Left renal cortex interstitium (tissue), 4 donors: ENCODE results near the gene AGRN. TPM values are rescaled to one million over a fixed set of nuclear protein-coding genes. Genes with fewer than 3 reads are reported as not detected.

Source experiments
- DNase-seq, 4 donors: peaks; one replicate each; pipeline ENCODE4 v3.0.0-alpha.2; 2013; ENCODE audit warnings: low read depth in 4 of 4, low spot score in 2 of 4, missing footprints in 1 of 4
- polyA plus RNA-seq, 4 donors: library from polyadenylated mRNA; unstranded; fragments of 120-200 nt; gene quantifications; one replicate each; pipeline ENCODE4 v1.2.1, GENCODE V29; 2013; ENCODE audit not compliant: insufficient read length in 4 of 4

The AGRN gene
- polyA plus RNA-seq, 4 donors = 176 to 318 (median 282) TPM

DNA sequence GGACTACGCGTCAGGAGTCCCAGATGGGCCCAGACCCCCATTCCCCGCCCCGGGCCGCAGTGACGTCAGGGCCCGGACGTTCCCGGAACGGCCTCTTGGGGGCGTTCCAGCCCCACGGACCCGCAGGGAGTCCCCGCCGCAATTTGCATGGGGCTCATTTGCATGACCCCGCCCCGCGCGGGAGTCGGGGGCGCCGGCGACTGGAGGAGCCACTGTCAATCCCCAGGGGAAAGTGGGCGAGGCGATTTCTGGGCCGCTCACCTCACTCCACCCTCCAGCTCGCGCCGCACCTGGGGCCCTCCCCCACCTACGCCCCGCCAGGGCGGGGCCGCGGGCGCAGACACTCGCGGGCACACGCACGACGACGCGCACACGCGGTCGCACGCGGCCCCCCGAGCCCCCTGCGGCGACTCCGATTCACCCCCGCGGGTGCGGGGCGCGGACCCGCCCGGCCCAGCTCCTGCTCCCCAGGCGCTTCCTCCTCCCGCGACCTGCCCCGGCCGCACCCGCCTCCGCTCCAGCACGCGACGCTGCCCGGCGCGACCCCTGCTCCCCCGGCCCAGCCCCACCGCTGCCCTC lies 13.2 kb downstream of the AGRN start:
- DNase-seq = peak in 2 of 4 donors; percentile 72 to 73

DNA sequence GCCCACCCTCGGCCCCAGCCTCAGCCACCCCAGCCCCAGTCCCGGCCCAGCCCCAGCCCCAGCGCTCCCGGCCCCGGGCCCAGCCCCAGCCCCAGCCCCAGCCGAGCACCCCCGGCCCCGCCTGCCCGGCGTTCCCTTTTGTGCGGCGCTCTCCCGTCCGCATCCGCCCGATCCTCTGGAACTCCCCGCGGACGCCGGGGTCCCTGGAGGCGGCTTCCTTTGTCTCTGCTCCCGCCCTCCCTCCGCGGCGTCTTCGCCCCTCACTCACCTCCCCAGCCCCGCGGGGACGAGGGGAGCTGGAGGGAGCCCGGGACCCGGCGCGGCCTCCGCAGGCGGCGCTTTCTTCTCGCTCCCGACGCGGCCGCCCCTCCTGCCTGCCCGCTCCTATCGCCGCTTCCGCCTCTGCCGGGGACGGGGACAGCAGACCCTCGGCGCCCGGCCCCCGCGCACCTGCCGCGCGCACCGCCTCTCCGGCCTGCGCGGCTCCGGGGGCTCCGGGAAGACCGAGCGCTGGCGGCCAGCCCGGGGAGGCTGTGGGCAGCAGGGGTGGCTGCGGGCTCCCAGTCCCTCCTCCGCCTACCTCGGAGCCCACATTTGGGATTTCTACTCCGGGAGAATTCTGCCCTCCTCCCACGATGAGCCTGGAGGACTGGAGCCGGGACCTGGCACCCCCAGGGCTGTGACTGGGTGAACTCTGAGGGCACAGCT lies 14.0 kb downstream of the AGRN start:
- DNase-seq = no peak

DNA sequence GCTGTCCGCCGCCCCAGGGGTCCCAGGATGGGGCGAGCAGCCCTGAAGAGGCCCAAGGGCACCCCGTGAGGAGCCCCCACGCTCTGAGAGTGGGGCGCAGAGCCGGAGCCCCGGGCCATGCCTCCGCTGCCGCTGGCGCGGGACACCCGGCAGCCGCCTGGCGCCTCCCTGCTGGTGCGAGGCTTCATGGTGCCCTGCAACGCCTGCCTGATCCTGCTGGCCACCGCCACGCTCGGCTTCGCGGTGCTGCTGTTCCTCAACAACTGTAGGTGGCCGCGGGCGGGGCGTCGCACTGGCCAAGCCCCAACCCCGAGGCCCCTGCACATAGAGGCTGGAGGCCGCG lies 14.5 kb downstream of the AGRN start:
- DNase-seq = no peak

DNA sequence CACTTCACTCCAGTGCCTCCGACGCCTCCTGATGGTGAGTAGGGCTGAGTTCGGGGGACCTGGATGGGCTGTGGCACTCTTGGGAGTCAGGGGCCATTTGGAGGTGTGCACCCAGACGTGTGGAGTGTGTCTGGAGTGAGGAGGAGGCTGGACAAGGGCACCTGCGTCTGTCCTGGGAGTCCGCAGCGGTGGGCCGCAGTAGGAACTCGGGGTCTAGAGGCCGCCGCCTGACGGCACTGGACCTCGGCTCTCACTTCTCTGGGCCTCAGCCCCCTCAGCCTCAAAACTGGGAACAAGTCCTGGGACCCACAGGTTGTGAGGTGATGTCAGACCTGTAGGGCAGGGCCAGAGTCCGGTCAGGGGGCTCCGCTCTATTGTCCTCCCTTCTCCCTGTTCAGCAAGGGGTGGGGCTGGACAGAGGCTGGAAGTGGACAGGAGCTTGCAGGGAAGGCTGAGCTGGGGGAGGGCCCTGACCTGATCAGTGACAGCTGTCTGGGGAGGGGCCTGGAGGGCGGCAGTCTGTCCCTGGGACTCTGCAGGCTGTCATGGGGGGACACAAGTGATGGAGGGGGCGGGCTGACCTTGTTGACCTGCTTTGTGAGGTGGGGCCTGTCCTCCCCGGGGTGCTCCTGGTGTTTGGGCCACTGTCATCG lies 15.5 kb downstream of the AGRN start:
- DNase-seq = no peak

DNA sequence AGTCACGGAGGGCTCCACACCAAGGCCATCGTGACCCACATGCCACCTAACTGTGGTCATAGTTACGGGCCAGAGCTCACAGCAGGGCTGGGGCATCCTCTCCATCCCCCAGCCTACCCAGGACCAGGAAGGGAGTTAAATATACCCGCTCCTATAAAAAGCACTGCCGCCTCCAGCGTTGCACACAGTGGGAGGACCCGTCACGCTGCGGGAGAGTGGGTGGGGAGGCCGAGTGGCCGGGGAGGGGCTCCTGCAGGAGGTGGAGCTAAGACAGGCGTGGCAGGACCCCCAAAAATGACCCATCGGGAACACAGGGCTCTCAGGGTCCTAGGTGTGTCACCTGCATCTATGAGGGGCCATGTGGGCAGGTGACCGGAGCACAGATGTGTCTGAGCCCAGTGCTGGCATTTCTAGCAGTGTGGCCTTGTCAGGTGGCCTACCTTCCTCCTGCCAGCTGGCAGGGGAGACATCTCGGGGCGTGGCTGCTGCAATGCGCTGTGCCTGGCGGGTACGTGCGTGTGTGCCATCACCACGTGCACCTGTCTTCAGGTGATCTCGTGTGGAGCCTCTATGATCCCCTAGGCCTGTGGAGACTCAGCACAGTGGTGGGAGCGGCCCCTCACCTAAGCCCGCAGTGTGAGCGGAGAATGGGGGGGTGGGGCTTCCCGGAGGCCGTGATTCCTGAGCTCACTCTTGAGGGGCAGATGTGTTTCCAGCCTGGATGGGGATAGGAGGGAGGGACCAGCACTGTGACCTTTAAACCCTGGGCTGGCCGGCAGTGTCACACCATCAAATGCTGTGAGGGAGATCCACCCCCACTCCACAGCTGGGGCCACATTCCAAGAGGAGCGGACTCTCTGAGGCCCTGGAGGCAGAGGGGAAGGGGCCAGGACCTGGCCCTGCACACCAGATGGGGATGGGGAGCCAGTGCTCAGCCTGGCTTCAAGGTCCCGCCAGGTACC lies 17.7 kb downstream of the AGRN start:
- DNase-seq = no peak

DNA sequence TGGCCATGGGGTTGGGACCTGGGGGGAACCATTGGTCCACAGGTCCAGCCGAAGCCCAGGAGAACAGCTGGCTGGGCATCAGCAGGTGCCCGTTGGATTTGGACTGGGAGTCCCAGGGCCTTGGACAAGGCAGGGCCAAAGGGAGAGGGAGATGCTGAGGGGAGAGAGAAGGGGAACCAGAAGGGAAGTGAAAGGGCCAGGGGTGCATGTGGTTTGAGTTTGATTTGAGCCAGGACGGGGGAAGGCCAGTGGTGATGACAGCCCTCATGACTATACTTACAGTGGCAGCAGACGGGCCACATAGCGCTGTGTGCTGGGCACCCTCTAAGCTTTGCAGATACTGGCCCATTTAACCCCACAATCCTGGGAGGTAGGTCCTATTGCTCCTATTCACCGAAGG lies 18.8 kb downstream of the AGRN start:
- DNase-seq = no peak

DNA sequence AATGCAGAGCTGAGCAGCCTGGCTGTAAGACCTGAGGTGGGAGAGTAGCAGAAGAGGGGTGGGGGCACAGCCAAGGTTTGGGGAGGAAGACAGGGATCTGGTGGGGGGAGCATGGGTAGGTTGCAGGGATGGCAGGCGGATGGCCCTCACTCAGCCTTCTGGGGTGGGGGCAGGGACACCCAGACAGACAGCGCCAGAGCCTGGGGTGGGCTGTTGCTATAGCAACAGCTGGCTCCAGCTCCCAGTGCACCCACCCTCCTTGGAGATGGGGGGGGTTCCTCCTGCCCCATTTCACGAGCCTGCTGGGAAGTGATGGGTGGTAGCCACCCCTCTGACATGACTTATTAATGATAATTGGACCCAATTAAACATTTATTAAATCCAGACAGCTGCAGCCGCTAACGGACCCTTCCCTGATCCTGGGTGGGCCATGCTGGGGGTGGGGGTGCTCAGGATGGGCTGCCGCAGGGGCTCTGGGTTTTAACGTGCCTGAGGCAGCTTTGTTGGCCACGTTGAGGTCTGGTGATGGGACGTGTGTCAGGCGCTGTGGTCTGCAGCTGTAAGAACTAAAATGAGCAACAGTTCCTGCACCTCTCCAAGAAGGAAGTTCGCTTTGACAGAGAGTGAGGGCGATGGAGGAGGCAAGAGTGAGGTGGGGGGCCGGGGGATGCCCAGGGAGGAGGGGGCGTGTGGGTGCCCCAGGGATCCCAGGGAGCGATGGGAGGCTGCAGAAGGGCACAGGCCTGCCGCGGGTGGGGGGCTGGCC lies 19.4 kb downstream of the AGRN start:
- no peak for DNase-seq

DNA sequence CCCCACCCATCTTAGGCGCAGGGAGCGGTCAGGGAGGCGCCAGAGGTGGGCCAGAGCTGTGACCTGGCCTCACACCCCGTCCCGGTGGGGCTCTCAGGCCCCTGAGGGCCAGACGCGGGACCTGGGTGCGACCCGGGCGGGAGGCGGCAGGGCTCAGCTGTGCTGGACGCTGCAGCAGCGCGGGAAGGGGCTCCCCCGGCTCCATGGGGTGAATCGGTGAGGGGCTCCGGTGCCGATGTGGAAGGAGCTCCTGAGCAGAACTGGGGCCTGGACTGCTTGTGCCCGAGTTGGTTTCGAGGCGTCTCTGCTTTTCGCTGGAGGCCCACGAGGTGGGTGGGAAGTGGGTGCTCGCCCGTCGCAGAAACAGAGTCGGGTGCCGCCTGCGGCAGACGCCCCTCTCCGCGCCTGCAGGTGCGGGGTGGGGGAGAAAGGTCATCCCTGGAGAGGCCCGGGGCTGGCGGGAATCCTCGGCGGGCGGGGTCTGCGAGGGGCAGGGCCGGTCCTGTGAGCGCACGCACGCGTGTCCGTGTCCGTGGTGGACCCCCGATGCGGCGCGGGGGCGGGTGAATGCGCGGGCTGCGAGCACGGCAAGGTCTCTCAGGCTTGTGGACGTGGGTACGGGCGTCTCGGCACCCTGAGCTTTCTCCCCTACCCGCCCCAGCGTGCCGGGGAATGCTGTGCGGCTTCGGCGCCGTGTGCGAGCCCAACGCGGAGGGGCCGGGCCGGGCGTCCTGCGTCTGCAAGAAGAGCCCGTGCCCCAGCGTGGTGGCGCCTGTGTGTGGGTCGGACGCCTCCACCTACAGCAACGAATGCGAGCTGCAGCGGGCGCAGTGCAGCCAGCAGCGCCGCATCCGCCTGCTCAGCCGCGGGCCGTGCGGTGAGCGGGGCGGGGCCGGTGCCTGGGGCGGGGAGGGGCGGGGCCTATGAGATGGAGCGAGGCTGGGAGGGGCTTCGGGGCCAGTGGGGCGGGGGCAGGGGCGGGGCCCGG lies 20.4 kb downstream of the AGRN start:
- no peak for DNase-seq

DNA sequence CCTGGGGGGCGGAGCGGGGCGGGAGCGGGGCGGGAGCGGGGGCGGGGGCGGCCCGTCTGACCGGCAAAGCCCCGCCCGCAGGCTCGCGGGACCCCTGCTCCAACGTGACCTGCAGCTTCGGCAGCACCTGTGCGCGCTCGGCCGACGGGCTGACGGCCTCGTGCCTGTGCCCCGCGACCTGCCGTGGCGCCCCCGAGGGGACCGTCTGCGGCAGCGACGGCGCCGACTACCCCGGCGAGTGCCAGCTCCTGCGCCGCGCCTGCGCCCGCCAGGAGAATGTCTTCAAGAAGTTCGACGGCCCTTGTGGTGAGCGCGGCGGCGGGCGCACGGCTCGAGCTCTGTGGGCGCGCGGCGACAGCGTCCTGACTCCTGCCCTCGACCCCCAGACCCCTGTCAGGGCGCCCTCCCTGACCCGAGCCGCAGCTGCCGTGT lies 21.2 kb downstream of the AGRN start:
- DNase-seq = no peak

DNA sequence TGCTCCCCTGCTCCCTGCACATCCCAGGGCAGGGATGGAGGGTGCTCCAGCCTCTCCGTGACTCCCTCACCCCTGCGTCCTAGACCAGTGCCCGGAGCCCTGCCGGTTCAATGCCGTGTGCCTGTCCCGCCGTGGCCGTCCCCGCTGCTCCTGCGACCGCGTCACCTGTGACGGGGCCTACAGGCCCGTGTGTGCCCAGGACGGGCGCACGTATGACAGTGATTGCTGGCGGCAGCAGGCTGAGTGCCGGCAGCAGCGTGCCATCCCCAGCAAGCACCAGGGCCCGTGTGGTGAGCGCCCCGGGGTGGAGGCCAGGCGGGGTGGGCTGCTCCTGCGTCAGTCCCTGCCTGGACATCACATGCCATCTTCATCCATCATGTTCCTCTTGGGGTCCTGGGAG lies 22.0 kb downstream of the AGRN start:
- no peak for DNase-seq

DNA sequence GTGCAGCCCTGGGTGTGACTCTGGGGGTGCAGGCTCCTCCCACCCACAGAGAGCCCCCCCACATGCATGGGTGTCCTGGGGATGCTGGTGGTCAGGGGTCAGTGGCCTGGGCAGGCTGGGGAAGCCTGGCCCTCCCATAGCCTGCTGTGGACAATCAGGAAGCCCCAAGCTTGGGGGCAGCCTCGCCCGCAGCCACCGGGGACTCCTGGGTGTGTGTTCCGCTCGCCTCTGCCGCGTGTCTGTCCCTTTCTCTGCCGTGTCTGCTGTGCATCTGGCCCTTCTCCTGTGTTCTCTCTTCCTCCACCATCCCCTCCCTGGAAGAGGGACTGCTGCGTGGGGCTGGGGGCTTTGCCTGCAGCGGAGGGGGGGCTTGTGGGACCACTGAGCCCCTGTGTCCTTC lies 22.9 kb downstream of the AGRN start:
- DNase-seq = no peak

DNA sequence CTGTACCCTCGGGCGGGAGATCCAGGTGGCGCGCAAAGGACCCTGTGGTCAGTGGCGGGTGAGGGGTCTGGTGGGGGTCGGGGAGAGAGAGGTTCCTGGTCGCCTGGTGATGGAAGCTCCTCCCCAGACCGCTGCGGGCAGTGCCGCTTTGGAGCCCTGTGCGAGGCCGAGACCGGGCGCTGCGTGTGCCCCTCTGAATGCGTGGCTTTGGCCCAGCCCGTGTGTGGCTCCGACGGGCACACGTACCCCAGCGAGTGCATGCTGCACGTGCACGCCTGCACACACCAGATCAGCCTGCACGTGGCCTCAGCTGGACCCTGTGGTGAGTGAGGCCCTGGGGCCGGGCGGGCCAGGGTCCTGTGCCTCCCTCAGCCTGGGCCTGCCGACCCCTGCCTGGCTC lies 23.5 kb downstream of the AGRN start:
- no peak for DNase-seq

DNA sequence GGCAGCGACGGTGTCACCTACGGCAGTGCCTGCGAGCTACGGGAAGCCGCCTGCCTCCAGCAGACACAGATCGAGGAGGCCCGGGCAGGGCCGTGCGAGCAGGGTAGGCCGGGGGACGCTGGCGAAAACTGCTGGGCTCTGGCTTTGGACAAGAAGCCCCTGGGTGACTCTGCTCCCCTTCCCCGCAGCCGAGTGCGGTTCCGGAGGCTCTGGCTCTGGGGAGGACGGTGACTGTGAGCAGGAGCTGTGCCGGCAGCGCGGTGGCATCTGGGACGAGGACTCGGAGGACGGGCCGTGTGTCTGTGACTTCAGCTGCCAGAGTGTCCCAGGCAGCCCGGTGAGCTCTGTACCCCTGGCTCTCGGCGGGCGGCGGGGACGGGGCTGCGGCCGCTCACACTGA lies 24.0 kb downstream of the AGRN start:
- no peak for DNase-seq

DNA sequence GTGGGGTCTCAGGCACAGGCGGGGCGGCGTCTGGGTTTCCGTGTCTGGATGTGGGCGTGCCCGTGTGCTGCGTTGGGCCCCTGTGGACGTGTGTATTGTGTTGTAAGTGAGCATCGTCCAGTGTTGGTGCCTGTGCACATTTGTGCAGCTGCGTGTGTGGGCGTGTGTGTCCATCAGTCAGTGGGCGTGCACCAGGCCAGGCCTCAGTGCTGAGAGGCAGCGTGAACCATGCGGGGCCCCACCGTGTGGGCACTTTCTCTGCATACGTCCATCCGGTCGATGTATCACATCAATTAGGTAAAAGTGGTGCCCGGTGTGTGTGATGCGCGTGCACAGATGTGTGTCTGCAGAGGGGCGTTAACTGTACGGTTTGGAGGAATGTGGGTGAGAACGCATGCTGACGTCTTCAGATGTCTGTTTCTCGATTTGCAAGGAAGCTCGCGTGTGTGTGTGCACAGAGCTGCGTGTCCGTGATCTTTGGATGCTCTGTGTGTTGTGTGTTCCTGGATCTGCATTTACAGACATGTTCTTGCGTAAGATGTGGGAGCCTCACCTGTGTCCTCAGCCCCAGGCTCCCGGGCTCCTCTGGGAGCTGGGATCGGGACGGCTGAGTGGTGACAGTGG lies 24.6 kb downstream of the AGRN start:
- DNase-seq = no peak

DNA sequence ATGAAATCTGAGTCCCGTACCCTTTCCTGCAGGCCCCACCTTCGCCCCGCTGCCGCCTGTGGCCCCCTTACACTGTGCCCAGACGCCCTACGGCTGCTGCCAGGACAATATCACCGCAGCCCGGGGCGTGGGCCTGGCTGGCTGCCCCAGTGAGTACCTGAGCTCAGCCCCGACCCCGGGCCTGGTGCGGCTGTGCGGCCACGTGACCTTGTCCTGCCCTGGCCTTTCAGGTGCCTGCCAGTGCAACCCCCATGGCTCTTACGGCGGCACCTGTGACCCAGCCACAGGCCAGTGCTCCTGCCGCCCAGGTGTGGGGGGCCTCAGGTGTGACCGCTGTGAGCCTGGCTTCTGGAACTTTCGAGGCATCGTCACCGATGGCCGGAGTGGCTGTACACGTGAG lies 25.2 kb downstream of the AGRN start:
- no peak for DNase-seq

DNA sequence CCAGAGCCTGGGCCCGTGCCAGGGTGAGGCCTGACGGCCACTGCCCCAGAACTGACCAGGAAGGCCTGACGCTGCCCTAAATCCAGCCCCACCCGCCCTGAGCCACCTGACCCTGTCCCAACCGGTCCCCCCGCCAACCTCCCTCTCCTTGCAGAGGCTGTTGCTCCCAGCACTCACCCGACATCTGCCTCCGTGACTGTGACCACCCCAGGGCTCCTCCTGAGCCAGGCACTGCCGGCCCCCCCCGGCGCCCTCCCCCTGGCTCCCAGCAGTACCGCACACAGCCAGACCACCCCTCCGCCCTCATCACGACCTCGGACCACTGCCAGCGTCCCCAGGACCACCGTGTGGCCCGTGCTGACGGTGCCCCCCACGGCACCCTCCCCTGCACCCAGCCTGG lies 26.3 kb downstream of the AGRN start:
- DNase-seq = no peak

DNA sequence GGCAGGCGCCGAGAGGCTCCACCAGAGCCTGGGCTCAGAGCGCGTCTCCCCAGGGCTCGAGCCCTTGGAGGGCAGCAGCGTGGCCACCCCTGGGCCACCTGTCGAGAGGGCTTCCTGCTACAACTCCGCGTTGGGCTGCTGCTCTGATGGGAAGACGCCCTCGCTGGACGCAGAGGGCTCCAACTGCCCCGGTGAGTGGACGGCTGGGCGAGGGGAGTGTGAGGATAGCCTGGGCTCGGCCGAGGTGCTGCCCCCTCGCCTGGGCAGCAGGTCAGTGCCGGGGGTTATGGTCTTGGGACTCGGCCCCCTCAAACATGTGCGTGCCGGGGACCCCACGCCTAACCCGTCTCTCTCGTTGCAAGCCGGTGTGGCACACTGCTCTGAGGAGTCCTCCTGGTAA lies 26.8 kb downstream of the AGRN start:
- DNase-seq = no peak

DNA sequence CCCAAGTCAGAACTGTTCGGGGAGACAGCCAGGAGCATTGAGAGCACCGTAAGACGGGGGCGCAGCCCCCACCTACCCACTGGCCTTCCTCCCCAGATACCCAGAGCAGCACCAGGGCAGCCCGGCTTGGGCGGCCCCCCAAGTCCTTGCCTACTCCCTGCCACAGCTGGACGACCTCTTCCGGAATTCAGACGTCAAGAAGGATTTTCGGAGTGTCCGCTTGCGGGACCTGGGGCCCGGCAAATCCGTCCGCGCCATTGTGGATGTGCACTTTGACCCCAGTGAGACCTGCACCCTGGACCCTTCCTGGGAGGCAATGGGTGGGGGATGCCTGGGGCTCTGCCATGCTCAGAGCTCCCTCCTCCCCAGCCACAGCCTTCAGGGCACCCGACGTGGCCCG lies 27.5 kb downstream of the AGRN start:
- DNase-seq = no peak

DNA sequence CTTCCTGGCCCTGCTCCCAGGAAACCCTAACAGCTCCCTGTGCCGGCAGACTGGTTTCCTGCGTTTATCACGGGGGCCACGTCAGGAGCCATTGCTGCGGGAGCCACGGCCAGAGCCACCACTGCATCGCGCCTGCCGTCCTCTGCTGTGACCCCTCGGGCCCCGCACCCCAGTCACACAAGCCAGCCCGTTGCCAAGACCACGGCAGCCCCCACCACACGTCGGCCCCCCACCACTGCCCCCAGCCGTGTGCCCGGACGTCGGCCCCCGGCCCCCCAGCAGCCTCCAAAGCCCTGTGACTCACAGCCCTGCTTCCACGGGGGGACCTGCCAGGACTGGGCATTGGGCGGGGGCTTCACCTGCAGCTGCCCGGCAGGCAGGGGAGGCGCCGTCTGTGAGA lies 28.0 kb downstream of the AGRN start:
- no peak for DNase-seq
